Breast epithelium (tissue), 4 donors: ENCODE measurements around the gene ABCC4. TPM values are rescaled to one million over a fixed set of nuclear protein-coding genes. Genes with fewer than 3 reads are reported as not detected.

ENCODE experiments used
- DNase-seq, 2 donors: peaks; one replicate each; pipeline ENCODE4 v3.0.0-alpha.2; 2019; ENCODE audit warnings: low spot score in 2 of 2
- H3K27ac ChIP-seq, 2 donors: fragments of 200-600 bp; sonication (generic) in 1 of 2; one replicate each; pipeline ENCODE4 v1.5.1; 2016 to 2019; ENCODE audit warnings: mild to moderate bottlenecking in 1 of 2
- H3K27me3 ChIP-seq, 2 donors: fragments of 200-600 bp; sonication (generic) in 1 of 2; one replicate each; pipeline versions ENCODE4 v1.5.1 to v1.6.0; 2017 to 2019; ENCODE audit warnings: control low read depth in 1 of 2, mild to moderate bottlenecking in 1 of 2
- H3K36me3 ChIP-seq: fragments of 200-600 bp; one replicate; pipeline ENCODE4 v1.5.1; 2019
- H3K4me1 ChIP-seq, 2 donors: fragments of 200-600 bp; sonication (generic); one replicate each; pipeline ENCODE4 v1.5.1; 2016 to 2019; ENCODE audit warnings: control low read depth in 1 of 2
- H3K4me3 ChIP-seq, 3 donors: fragments of 200-600 bp; sonication (generic); 1 replicate in 2 of 3; 2 replicates in 1 of 3; pipeline ENCODE4 v1.5.1; 2016 to 2019; ENCODE audit warnings: mild to moderate bottlenecking in 3 of 3, moderate library complexity in 2 of 3
- H3K9me3 ChIP-seq, 2 donors: fragments of 200-600 bp; sonication (generic) in 1 of 2; one replicate each; pipeline ENCODE4 v1.5.1; 2016 to 2019; ENCODE audit warnings: control low read depth in 1 of 2
- CTCF ChIP-seq, 3 donors: fragments of 450-650 bp; IDR thresholded peaks; one replicate each; pipeline ENCODE4 v1.5.1; 2016 to 2017; ENCODE audit warnings: antibody characterized with exemption in 3 of 3, mild to moderate bottlenecking in 3 of 3, moderate library complexity in 3 of 3
- POLR2A ChIP-seq: fragments of 450-650 bp; IDR thresholded peaks from one replicate; pipeline ENCODE4 v1.6.1; 2016; ENCODE audit warnings: antibody characterized with exemption, mild to moderate bottlenecking, moderate library complexity
- POLR2AphosphoS5 ChIP-seq, 3 donors: sonication (generic); formaldehyde crosslinking; IDR thresholded peaks; one replicate each; pipeline ENCODE4 v1.6.1; 2017; ENCODE audit warnings: antibody characterized with exemption in 3 of 3
- intact Hi-C: fragments of 100-400 bp; cut with DNase I; formaldehyde crosslinking; loops from one replicate; pipeline ENCODE4 v1.15.1; 2023; ENCODE audit warnings: low total_unique reads
- total RNA-seq, 3 donors: library from RNA; depleted of rRNA; stranded (reverse); fragments of >200 nt; gene quantifications; one replicate each; pipeline ENCODE4 v1.1.0, GENCODE V29; 2016

The ABCC4 gene
- total RNA-seq, 3 donors from 2014 or later = 4.1 to 6.2 (median 4.5) TPM

GRCh38 chr13:95128045-95128643, 173.1 kb downstream of the ABCC4 start:
- TF ChIP-seq CTCF (IDR thresholded peaks at IDR 0.05) (no peak), POLR2AphosphoS5 (IDR thresholded peaks at IDR 0.05) (no peak), POLR2A (no peak)
- intact Hi-C loops = no loop called here

GRCh38 chr13:95124959-95125358, 176.3 kb downstream of the ABCC4 start:
- no peak for TF ChIP-seq POLR2A
- TF ChIP-seq CTCF (IDR thresholded peaks at IDR 0.05) = no peak
- no peak for TF ChIP-seq POLR2AphosphoS5 (IDR thresholded peaks at IDR 0.05)
- no peak overlapping the region for H3K27ac ChIP-seq
- H3K27me3 ChIP-seq = no peaks in the 10 kb centered on the region
- no peaks in the 10 kb centered on the region for H3K36me3 ChIP-seq
- H3K9me3 ChIP-seq = no peaks in the 10 kb centered on the region
- H3K4me3 ChIP-seq = no peak overlapping the region
- intact Hi-C loops = no loop called here
- DNase-seq = no peak
- no peaks in the 10 kb centered on the region for H3K4me1 ChIP-seq

More at GRCh38 chr13:95128045-95128643, 173.1 kb downstream of the ABCC4 start:
- no peak overlapping the region for H3K27ac ChIP-seq
- H3K36me3 ChIP-seq = no peaks in the 10 kb centered on the region
- no peaks in the 10 kb centered on the region for H3K4me1 ChIP-seq
- DNase-seq = no peak
- no peaks in the 10 kb centered on the region for H3K27me3 ChIP-seq
- H3K4me3 ChIP-seq = no peak overlapping the region
- no peaks in the 10 kb centered on the region for H3K9me3 ChIP-seq

- Histone ChIP-seq H3K27ac (no peak overlapping the region), H3K36me3 (no peaks in the 10 kb centered on the region), H3K4me1 (no peaks in the 10 kb centered on the region), H3K27me3 (no peaks in the 10 kb centered on the region), H3K9me3 (no peaks in the 10 kb centered on the region), H3K4me3 (no peak overlapping the region)
- intact Hi-C loops = no loop called here
- DNase-seq = no peak
- TF ChIP-seq POLR2AphosphoS5 (IDR thresholded peaks at IDR 0.05) = no peak
- TF ChIP-seq CTCF (IDR thresholded peaks at IDR 0.05) = no peak
- TF ChIP-seq POLR2A = no peak
Observed at GRCh38 chr13:95123726-95124125, 177.5 kb downstream of the ABCC4 start.

- Histone ChIP-seq H3K36me3 (no peaks in the 10 kb centered on the region), H3K4me1 (no peaks in the 10 kb centered on the region), H3K27me3 (no peaks in the 10 kb centered on the region), H3K9me3 (no peaks in the 10 kb centered on the region), H3K27ac (no peak overlapping the region), H3K4me3 (no peak overlapping the region)
- no peak for DNase-seq
- intact Hi-C loops = no loop called here
- TF ChIP-seq POLR2A (no peak), CTCF (IDR thresholded peaks at IDR 0.05) (no peak), POLR2AphosphoS5 (IDR thresholded peaks at IDR 0.05) (no peak)
Observed at GRCh38 chr13:95122063-95122462, 179.2 kb downstream of the ABCC4 start.

GRCh38 chr13:95121516-95121915, 179.7 kb downstream of the ABCC4 start:
- H3K27me3 ChIP-seq = no peaks in the 10 kb centered on the region
- no peak overlapping the region for H3K27ac ChIP-seq
- intact Hi-C loops = no loop called here
- no peak overlapping the region for H3K4me3 ChIP-seq
- no peaks in the 10 kb centered on the region for H3K4me1 ChIP-seq
- TF ChIP-seq CTCF (IDR thresholded peaks at IDR 0.05) (no peak), POLR2AphosphoS5 (IDR thresholded peaks at IDR 0.05) (no peak), POLR2A (no peak)
- H3K36me3 ChIP-seq = no peaks in the 10 kb centered on the region
- no peak for DNase-seq
- H3K9me3 ChIP-seq = no peaks in the 10 kb centered on the region
